Adrenal gland (tissue), 5 donors: ENCODE results near the gene EFS.

ENCODE experiments used
- CTCF ChIP-seq, 6 experiments: fragments of 450-650 bp in 4 of 6; fragments of 200-600 bp in 2 of 6; sonication (generic) in 1 of 6; IDR thresholded peaks; 1 replicate in 5 of 6; 2 replicates in 1 of 6; pipeline versions ENCODE4 v1.5.1 to v1.8.0; 2016 to 2021; ENCODE audit warnings: antibody characterized with exemption in 6 of 6, mild to moderate bottlenecking in 2 of 6, moderate library complexity in 1 of 6
- POLR2A ChIP-seq, 2 donors: fragments of 450-650 bp; IDR thresholded peaks; one replicate each; pipeline ENCODE4 v1.6.1; 2017; ENCODE audit warnings: antibody characterized with exemption in 2 of 2, mild to moderate bottlenecking in 2 of 2, moderate library complexity in 1 of 2
- donor health status: DM: no; HTN: no; CAD: no.

GRCh38 chr14:23361320-23361719 is 3.7 kb downstream of the EFS start:
- no peak for TF ChIP-seq CTCF (IDR thresholded peaks at IDR 0.05)
- TF ChIP-seq POLR2A (IDR thresholded peaks at IDR 0.05), result no peak
